GM19351 (cell line): ENCODE measurements around the gene C17orf50.

ENCODE experiments used
- ATAC-seq: cut with Tn5 transposase; IDR thresholded peaks from one replicate; pipeline ENCODE4 v1.9.1; 2021; ENCODE audit warnings: mild to moderate bottlenecking, moderate library complexity; ENCODE audit not compliant: unreplicated experiment

C17orf50 gene

GRCh38 chr17:35733366-35733765 lies 27.3 kb upstream of the C17orf50 start:
- no peak for ATAC-seq

- no peak for ATAC-seq
Observed at GRCh38 chr17:35734396-35734795, 26.3 kb upstream of the C17orf50 start.

GRCh38 chr17:35735036-35735805 lies 25.5 kb upstream of the C17orf50 start:
- ATAC-seq: no peak

- no peak for ATAC-seq
Observed at GRCh38 chr17:35736236-35736635, 24.5 kb upstream of the C17orf50 start.

GRCh38 chr17:35738519-35739133 lies 22.1 kb upstream of the C17orf50 start:
- no peak for ATAC-seq

- no peak for ATAC-seq
Observed at GRCh38 chr17:35740216-35740615, 20.5 kb upstream of the C17orf50 start.

- no peak for ATAC-seq
Observed at GRCh38 chr17:35740997-35741931, 19.4 kb upstream of the C17orf50 start.

- no peak for ATAC-seq
Observed at GRCh38 chr17:35742496-35742895, 18.2 kb upstream of the C17orf50 start.

- no peak for ATAC-seq
Observed at GRCh38 chr17:35742896-35743477, 17.7 kb upstream of the C17orf50 start.

- no peak for ATAC-seq
Observed at GRCh38 chr17:35743626-35744328, 16.9 kb upstream of the C17orf50 start.

- ATAC-seq: no peak
Observed at GRCh38 chr17:35744830-35745229, 15.9 kb upstream of the C17orf50 start.

GRCh38 chr17:35745246-35745645 lies 15.4 kb upstream of the C17orf50 start:
- no peak for ATAC-seq

- ATAC-seq: no peak
Observed at GRCh38 chr17:35745749-35746320, 14.9 kb upstream of the C17orf50 start.

- ATAC-seq: no peak
Observed at GRCh38 chr17:35747540-35748017, 13.1 kb upstream of the C17orf50 start.

GRCh38 chr17:35748341-35748841 lies 12.3 kb upstream of the C17orf50 start:
- no peak for ATAC-seq

- no peak for ATAC-seq
Observed at GRCh38 chr17:35748979-35749378, 11.7 kb upstream of the C17orf50 start.

- ATAC-seq: no peak
Observed at GRCh38 chr17:35749560-35750412, 10.9 kb upstream of the C17orf50 start.

GRCh38 chr17:35750526-35751395 lies 9.9 kb upstream of the C17orf50 start:
- ATAC-seq: no peak
